Activated CD4-positive, alpha-beta memory T cell treated with anti-CD3 and anti-CD28 coated beads, Interleukin-2, amount 10 ng/mL, durations not matched to agents 7 days and 5 days (primary cell): ENCODE measurements around the gene GDPD1. TPM values are rescaled to one million over a fixed set of nuclear protein-coding genes. Genes with fewer than 3 reads are reported as not detected.
"Not testable (repeated sequence)": the region's sequence is repeated elsewhere in the genome, so short reads cannot be mapped to it uniquely, and the experiment has no call there.

Experiments
- CTCF ChIA-PET: fragments of 350-600 bp; sonication (Branson Sonifier 250); formaldehyde crosslinking; loops from one replicate; lab custom pipeline; 2021; ENCODE audit warnings: antibody characterized with exemption, inconsistent platforms; lab: Charles Lee
- POLR2A ChIA-PET: fragments of 350-600 bp; sonication (Branson Sonifier 250); formaldehyde crosslinking; loops from one replicate; lab custom pipeline; 2021; ENCODE audit warnings: antibody characterized with exemption; lab: Charles Lee
- DNase-seq: peaks from one replicate; pipeline ENCODE4 v3.0.0-alpha.2; 2020
- H3K27ac Mint-ChIP-seq: one replicate; pipeline ENCODE4 v1.8.0; 2021; ENCODE audit warnings: mild to moderate bottlenecking, mixed read lengths
- H3K27me3 Mint-ChIP-seq: one replicate; pipeline ENCODE4 v1.8.0; 2021; ENCODE audit warnings: mixed read lengths
- H3K36me3 Mint-ChIP-seq: one replicate; pipeline ENCODE4 v1.8.0; 2021; ENCODE audit warnings: low read depth, mixed read lengths
- H3K4me1 Mint-ChIP-seq: one replicate; pipeline ENCODE4 v1.8.0; 2021; ENCODE audit warnings: mixed read lengths
- H3K4me3 Mint-ChIP-seq: one replicate; pipeline ENCODE4 v1.8.0; 2021; ENCODE audit warnings: mild to moderate bottlenecking, mixed read lengths
- H3K9me3 Mint-ChIP-seq: one replicate; pipeline ENCODE4 v1.8.0; 2021; ENCODE audit warnings: mixed read lengths
- total RNA-seq, 2 experiments: library from RNA; stranded (reverse); gene quantifications; one replicate each; pipeline ENCODE4 v1.2.3, GENCODE V29; 2021

The GDPD1 gene
- total RNA-seq, 2 experiments from 2014 or later = 4.7 to 4.8 TPM

DNA sequence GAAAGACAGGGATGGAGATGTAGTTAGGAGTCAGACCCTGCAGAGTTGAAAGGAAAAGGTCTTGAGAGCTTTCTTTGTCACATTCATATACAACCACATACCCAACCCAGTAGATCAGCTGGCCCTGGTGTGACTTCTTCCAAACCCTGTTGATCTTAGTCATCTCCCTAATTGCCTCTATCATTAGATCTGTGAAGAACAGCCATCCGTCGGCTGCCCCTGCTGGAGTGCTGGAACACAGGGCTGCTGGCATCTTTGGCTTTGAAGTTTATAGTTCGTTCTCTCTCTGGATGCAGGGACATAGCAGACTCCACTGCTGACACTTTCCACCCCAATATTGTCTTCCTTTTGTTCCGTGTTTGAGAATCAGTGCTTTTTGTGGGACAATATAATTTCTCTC lies 20.9 kb upstream of the GDPD1 start:
- ChIA-PET POLR2A (no interaction called here), CTCF (no interaction called here)
- Mint-ChIP-seq H3K27ac (no peak overlapping the region), H3K36me3 (peaks cover 47% of the 10 kb centered on the region), H3K4me1 (no peaks in the 10 kb centered on the region), H3K27me3 (no peaks in the 10 kb centered on the region), H3K4me3 (no peak overlapping the region), H3K9me3 (no peaks in the 10 kb centered on the region)
- no peak for DNase-seq

DNA sequence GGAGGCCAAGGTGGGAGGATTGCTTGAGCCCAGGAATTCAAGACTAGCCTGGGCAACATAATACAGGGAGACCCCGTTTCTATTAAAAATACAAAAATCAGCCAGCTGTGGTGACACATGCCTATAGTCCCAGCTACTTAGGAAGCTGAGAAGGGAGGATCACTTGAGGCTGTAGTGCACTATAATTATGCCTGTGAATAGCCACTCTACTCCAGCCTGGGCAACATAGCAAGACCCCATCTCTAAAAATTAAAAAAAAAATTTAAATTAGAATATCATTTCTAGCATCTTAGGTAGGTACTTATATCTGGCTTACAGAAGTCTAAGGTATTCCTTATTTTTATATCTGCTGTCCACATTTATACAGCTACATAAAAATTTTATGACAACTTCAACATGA lies 18.0 kb upstream of the GDPD1 start:
- ChIA-PET CTCF (no interaction called here), POLR2A (interaction anchor here (1.6 to 1.7 kb wide), 2 partner anchors 8 to 10 kb away, joined by 3 to 5 read pairs; partner anchors contain the start of gene SMG8)
- H3K9me3 Mint-ChIP-seq = no peaks in the 10 kb centered on the region
- H3K4me3 Mint-ChIP-seq = no peak overlapping the region
- H3K4me1 Mint-ChIP-seq = no peaks in the 10 kb centered on the region
- no peak overlapping the region for H3K27ac Mint-ChIP-seq
- peaks cover 38% of the 10 kb centered on the region for H3K36me3 Mint-ChIP-seq
- DNase-seq = no peak
- no peaks in the 10 kb centered on the region for H3K27me3 Mint-ChIP-seq

DNA sequence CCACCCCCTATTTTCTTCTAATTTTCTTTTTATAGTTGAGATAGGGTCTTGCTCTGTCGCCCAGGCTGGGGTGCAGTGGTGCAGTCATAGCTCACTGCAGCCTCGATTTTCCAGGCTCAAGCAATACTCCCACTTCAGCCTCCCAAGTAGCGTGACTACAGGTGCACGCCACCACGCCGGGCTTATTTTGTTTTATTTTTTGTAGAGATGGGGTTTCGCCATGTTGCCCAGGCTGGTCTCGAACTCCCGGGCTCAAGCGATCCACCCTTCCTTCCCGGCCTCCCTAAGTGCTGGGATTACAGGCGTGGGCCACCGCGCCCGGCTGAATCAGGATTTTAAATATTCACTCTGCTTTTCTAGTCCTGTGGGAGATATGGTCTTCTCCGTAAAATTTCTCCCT lies 941 bp upstream of the GDPD1 start:
- no peaks in the 10 kb centered on the region for H3K27me3 Mint-ChIP-seq
- no peak overlapping the region for H3K27ac Mint-ChIP-seq
- DNase-seq = no peak
- POLR2A ChIA-PET = interaction anchor here (1.3 to 3.6 kb wide), 4 partner anchors 9 to 588 kb away, joined by 4 to 38 read pairs (median 4); partner anchors contain the start of genes PRR11, SKA2 and SMG8
- no peaks in the 10 kb centered on the region for H3K9me3 Mint-ChIP-seq
- peaks cover 18% of the 10 kb centered on the region for H3K4me1 Mint-ChIP-seq
- H3K4me3 Mint-ChIP-seq = peak overlapping the region; percentile 89
- peaks cover 10% of the 10 kb centered on the region for H3K36me3 Mint-ChIP-seq
- CTCF ChIA-PET = interaction anchor here (0.9 to 1.1 kb wide), 3 partner anchors 9 to 110 kb away, joined by 4 to 20 read pairs (median 5); partner anchors contain the start of gene SMG8

DNA sequence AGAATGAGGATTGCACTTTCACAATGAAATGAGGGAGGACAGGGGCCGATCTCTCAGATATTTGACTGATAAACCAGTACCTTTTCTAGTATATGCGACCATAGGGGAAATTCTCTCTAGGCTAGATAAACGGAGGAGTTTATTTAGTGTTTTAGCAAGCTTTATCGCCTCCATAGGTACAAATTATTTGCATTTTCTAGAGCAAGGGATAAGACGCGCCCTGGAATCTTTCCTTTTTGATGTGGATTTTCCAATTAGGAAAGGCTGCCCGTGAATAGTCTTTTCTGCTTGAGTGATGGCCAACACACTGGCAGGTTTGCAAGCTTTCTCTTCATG lies 351 bp upstream of the GDPD1 start:
- POLR2A ChIA-PET = interaction anchor here (0.7 to 3.6 kb wide), 6 partner anchors 10 to 588 kb away, joined by 3 to 38 read pairs (median 4); partner anchors contain the start of genes PRR11, SKA2 and SMG8

DNA sequence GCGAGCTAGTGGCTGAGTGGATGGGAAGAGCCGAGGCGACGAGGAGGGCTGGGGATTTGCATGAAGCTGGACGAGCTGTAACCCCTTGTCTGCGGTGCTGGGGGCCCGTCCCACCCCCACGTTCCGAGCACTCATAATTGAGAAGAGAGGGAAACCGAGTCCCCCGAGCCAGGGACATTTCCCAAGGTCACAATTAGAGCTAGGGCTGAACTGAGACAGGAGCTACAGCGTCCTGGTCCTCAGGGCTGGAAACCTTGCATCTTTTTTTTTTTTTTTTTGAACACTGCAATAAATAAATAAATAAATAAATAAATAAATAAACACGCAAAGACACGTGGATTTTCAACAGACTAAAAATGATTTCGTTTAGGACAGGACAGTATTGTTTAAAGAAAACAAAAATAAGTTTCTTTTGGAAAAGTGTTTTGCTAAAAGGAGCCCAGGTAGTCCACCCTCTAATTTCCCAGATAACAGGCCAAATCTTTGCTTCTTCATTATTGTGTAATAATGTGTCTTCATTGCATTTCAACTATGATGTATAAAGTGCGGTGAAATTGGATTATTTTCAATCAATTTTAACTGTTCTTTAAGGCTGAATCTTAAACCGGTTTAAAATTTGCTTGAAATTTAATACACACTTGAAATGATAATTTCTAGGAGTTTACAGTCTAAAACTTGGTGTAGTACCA lies 992 bp downstream of the GDPD1 start:
- CTCF ChIA-PET = interaction anchor here (0.6 to 1.0 kb wide), 2 partner anchors 96 to 215 kb away, joined by 4 read pairs; no protein-coding TSS in a partner anchor
- POLR2A ChIA-PET = interaction anchor here (3.6 kb wide), 1 partner anchor 11 kb away, joined by 38 read pairs; the partner anchor contains the start of gene SMG8
- DNase-seq = no peak
- H3K9me3 Mint-ChIP-seq = no peaks in the 10 kb centered on the region
- peaks cover 4% of the 10 kb centered on the region for H3K36me3 Mint-ChIP-seq
- H3K4me3 Mint-ChIP-seq = peak overlapping the region; percentile 89
- peak overlapping the region; percentile 64 for H3K27ac Mint-ChIP-seq
- H3K4me1 Mint-ChIP-seq = peaks cover 14% of the 10 kb centered on the region
- no peaks in the 10 kb centered on the region for H3K27me3 Mint-ChIP-seq

More for the DNA sequence above, 351 bp upstream of the GDPD1 start:
- DNase-seq = no peak
- Mint-ChIP-seq H3K4me3 (peak overlapping the region; percentile 89), H3K9me3 (no peaks in the 10 kb centered on the region), H3K27me3 (no peaks in the 10 kb centered on the region), H3K27ac (peak overlapping the region; percentile 34), H3K4me1 (peaks cover 14% of the 10 kb centered on the region), H3K36me3 (peaks cover 5% of the 10 kb centered on the region)
- CTCF ChIA-PET = interaction anchor here (0.5 to 1.1 kb wide), 15 partner anchors 9 to 340 kb away, joined by 3 to 20 read pairs (median 3); partner anchors contain the start of gene SMG8

DNA sequence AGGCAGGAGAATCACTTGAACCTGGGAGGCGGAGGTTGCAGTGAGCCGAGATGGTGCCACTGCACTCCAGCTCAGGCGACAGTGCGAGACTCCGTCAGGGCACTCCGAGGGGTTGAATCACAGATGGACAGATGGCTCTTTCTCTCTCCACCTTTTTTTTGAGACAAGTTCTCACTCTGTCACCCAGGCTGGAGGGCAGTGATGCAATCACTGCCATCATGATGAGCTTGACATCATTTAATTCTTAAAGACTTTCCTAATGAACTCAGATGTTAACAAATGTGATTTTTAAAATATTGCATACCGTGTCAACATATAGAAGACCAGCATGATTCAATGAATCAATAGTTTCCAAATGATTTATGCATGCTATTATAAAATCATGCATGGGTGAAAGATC lies 3.5 kb downstream of the GDPD1 start:
- ChIA-PET POLR2A (interaction anchor here (1.3 kb wide), 1 partner anchor 593 kb away, joined by 3 read pairs; no protein-coding TSS in a partner anchor), CTCF (no interaction called here)
- no peaks in the 10 kb centered on the region for H3K9me3 Mint-ChIP-seq
- no peaks in the 10 kb centered on the region for H3K27me3 Mint-ChIP-seq
- no peak for DNase-seq
- peaks cover 14% of the 10 kb centered on the region for H3K4me1 Mint-ChIP-seq
- no peak overlapping the region for H3K4me3 Mint-ChIP-seq
- H3K27ac Mint-ChIP-seq = no peak overlapping the region
- peaks cover 4% of the 10 kb centered on the region for H3K36me3 Mint-ChIP-seq

DNA sequence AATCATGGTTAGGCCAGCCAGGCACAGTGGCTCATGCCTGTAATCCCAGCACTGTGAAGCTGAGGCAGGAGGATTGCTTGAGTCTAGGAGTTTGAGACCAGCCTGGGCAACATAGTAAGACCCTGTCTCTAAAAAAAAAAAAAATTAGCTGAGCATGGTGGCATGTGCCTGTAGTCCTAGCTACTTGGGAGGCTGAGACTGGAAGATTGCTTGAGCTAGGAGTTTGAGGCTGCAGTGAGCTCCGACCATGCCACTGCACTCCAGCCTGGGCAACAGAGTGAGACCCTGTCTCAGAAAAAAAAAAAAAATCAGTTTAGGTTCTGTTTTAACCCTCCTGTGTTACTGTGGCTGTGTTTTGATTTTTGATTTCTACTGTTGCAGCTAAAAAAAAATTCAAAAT lies 8.3 kb downstream of the GDPD1 start:
- H3K27me3 Mint-ChIP-seq, H3K9me3 Mint-ChIP-seq, H3K4me3 Mint-ChIP-seq, H3K27ac Mint-ChIP-seq, H3K4me1 Mint-ChIP-seq, H3K36me3 Mint-ChIP-seq, DNase-seq: not testable (repeated sequence)
- ChIA-PET CTCF (interaction anchor here (1.0 to 2.5 kb wide), 3 partner anchors 9 to 82 kb away, joined by 3 to 6 read pairs (median 4); partner anchors contain the start of gene GDPD1), POLR2A (interaction anchor here (0.6 to 1.1 kb wide), 4 partner anchors 9 to 73 kb away, joined by 3 to 5 read pairs (median 4); partner anchors contain the start of gene PRR11)

DNA sequence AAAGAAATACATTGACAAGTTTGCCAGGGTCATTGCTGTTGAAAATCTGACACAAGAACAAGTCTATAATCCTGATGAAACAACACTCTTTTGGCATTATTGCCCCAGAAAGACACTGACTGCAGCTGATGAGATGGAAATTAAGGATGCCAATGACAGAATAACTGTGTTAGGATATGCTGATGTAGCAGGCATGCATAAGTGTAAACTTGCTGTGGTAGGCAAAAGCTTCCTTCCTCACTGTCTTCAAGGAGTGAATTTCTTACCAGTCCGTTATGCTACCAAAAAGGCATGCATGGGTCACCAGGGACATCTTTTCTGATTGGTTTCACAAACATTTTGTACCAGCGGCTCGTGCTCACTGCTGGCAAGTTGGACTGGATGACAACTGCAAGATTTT lies 10.5 kb downstream of the GDPD1 start:
- Mint-ChIP-seq H3K4me3 (no peak overlapping the region), H3K27me3 (no peaks in the 10 kb centered on the region), H3K27ac (no peak overlapping the region), H3K4me1 (peaks cover 4% of the 10 kb centered on the region), H3K9me3 (no peaks in the 10 kb centered on the region), H3K36me3 (no peaks in the 10 kb centered on the region)
- POLR2A ChIA-PET = no interaction called here
- no peak for DNase-seq
- CTCF ChIA-PET = interaction anchor here (0.7 kb wide), 1 partner anchor 702 kb away, joined by 3 read pairs; no protein-coding TSS in a partner anchor

DNA sequence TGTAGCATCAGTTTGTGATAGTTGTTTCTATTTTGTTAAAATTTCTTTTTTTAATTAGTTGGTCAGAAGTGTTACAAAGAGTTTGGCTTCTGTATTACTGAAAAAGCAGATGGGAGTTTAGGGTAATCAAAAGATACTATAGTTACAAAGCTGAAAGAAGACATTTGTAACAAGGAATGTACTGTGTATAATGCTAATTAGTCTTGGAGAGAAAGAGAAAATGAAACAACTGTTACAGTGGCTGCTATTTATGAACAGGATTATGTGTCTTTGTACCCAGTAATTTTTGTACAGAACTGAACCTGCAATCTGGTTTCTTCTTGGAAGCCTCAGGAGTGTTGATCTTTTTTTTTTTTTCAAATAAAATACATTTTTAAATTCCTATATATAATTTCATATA lies 14.3 kb downstream of the GDPD1 start:
- H3K36me3 Mint-ChIP-seq = no peaks in the 10 kb centered on the region
- no peak overlapping the region for H3K27ac Mint-ChIP-seq
- CTCF ChIA-PET = no interaction called here
- POLR2A ChIA-PET = no interaction called here
- no peak for DNase-seq
- no peaks in the 10 kb centered on the region for H3K9me3 Mint-ChIP-seq
- no peak overlapping the region for H3K4me3 Mint-ChIP-seq
- peaks cover 4% of the 10 kb centered on the region for H3K4me1 Mint-ChIP-seq
- H3K27me3 Mint-ChIP-seq = no peaks in the 10 kb centered on the region

DNA sequence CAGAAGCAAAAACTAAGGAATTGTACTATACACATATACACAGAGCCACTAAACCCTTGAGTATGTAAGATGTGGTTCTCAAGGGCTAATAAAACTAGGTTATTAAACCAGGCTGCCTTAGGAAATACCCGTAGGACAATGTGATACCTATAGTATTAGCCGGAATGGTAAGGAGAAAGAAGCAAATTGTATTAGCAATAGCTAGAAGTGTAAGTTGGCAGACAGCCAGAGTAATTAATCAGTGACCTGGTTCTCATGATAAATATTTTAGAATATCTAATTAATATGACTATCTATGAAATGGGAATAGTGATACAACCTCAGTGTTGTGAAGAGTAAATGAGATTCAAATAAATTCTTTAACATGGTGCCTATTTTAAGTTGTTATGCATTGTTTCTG lies 18.6 kb downstream of the GDPD1 start:
- Mint-ChIP-seq H3K36me3 (no peaks in the 10 kb centered on the region), H3K27me3 (no peaks in the 10 kb centered on the region), H3K9me3 (no peaks in the 10 kb centered on the region), H3K27ac (no peak overlapping the region), H3K4me3 (no peak overlapping the region), H3K4me1 (peaks cover 4% of the 10 kb centered on the region)
- DNase-seq = no peak
- POLR2A ChIA-PET = no interaction called here
- CTCF ChIA-PET = interaction anchor here (0.9 kb wide), 2 partner anchors 11 to 19 kb away, joined by 3 to 4 read pairs; partner anchors contain the start of gene GDPD1

DNA sequence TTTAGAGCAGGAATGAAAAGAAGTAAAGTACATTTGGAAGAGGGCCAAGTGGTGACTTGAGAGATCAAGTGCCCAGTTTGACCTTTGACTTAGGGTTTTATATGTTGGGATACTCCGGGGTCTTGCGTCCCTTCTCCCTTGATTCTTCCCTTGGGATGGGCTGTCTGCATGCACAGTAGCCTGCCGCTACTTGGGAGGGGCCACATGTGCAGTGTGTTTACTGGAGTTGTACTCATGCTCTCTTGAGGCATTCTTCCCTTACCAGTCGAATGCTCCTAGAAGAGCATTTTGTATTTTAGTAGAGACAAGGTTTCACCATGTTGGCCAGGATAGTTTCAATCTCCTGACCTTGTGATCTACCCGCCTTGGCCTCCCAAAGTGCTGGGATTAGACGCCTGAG lies 23.8 kb downstream of the GDPD1 start:
- ChIA-PET CTCF (no interaction called here), POLR2A (no interaction called here)
- Mint-ChIP-seq H3K27ac (no peak overlapping the region), H3K9me3 (no peaks in the 10 kb centered on the region), H3K27me3 (no peaks in the 10 kb centered on the region), H3K4me3 (no peak overlapping the region), H3K36me3 (no peaks in the 10 kb centered on the region), H3K4me1 (no peaks in the 10 kb centered on the region)
- no peak for DNase-seq

DNA sequence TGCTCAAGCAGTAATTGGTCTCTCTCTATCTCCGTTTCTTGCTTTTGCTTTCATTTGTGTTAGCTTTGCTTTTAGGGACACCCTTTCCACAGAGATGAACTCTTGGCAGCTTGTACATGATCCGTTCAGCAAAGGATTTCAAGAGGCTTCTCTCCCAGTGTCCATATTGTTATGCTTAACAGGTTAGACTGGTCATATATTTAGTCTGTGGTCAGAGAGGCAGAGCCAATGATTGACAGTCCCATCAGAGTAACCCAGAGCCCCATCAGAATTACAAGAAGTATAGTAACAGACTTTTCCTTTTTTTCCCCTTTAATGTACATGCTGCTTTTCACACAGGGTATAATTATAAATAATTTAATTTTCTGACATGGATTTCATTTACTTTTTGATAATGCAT lies 34.4 kb downstream of the GDPD1 start:
- H3K9me3 Mint-ChIP-seq = no peaks in the 10 kb centered on the region
- H3K36me3 Mint-ChIP-seq = no peaks in the 10 kb centered on the region
- no peaks in the 10 kb centered on the region for H3K27me3 Mint-ChIP-seq
- H3K4me3 Mint-ChIP-seq = no peak overlapping the region
- H3K4me1 Mint-ChIP-seq = no peaks in the 10 kb centered on the region
- DNase-seq = no peak
- CTCF ChIA-PET = interaction anchor here (0.6 kb wide), 2 partner anchors 94 to 275 kb away, joined by 3 read pairs; no protein-coding TSS in a partner anchor
- POLR2A ChIA-PET = no interaction called here
- H3K27ac Mint-ChIP-seq = no peak overlapping the region

DNA sequence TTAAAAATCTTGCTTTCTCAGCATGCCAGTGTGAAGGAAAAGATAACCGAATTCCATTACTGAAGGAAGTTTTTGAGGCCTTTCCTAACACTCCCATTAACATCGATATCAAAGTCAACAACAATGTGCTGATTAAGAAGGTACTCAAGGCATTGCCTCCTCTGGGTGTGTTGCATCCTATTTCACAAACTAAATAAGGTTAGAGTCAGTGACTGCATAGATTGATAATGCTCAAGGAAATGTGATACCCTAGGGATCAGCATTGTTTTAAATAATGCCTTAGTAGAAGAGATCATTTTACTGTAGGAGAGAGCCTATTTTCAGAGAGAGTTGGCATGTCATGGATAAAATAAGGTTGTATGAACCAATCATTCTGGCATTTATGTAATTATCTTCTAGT lies 36.8 kb downstream of the GDPD1 start:
- Mint-ChIP-seq H3K27ac (no peak overlapping the region), H3K9me3 (no peaks in the 10 kb centered on the region), H3K4me1 (no peaks in the 10 kb centered on the region), H3K36me3 (no peaks in the 10 kb centered on the region), H3K4me3 (no peak overlapping the region), H3K27me3 (no peaks in the 10 kb centered on the region)
- ChIA-PET CTCF (no interaction called here), POLR2A (no interaction called here)
- DNase-seq = no peak
